HG02642 (cell line): ENCODE measurements around the gene NBPF6.
"Not testable (repeated sequence)": the region's sequence is repeated elsewhere in the genome, so short reads cannot be mapped to it uniquely, and the experiment has no call there.

Source experiments
- ATAC-seq: cut with Tn5 transposase; IDR thresholded peaks from one replicate; pipeline ENCODE4 v1.9.1; 2021; ENCODE audit warnings: mild to moderate bottlenecking; ENCODE audit not compliant: unreplicated experiment, poor library complexity

NBPF6 gene

DNA sequence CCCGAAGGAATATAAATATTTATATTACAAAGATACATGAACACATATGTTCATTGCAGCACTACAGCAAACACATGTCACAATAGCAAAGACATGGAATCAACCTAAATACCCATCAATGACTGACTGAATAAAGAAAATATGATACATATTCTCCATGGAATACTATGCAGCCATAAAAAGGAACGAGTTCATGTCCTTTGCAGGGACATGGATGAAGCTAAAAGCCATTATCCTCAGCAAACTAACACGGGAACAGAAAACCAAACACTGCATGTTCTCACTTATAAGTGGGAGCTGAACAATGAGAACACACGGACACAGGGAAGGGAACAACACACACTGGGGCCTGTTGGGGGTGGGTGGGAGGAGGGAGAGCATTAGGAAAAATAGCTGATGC is 46.7 kb downstream of the NBPF6 start:
- ATAC-seq: not testable (repeated sequence)

DNA sequence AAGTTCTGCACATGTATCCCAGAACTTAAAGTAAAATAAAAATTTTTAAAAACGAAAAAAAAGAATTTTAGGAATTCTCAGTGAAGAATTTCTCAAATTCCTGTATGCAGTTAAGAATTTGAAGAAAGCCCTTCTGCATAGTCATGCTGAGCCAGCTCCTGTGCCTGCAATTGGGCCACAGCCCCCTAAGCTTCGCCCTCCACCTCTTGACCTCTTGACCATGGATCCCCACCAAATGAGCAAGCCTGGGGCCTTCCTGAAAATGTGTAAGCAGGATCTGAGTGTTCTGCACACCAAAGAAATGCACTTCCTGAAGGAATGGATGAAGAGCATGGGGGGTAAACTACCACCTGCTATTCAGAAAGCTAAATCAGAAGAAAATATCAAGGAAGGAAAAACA is 52.0 kb downstream of the NBPF6 start:
- ATAC-seq: no peak

DNA sequence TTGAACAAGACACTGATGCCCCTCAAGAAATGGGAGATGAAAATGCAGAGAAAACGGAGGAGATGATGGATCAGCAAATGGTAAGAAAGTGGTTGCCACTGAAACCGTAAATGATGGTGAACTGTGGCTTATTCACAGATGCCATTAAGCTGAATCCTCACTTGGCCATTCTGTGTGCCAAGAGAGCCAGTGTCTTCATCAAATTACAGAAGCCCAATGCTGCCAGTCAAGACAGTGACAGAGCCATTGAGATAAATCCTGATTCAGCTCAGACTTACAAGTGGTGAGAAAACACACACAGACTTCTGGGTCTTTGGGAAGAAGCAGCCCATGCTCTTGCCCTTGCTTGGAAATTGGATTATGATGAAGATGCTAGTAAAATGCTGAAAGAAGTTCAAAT is 52.5 kb downstream of the NBPF6 start:
- no peak for ATAC-seq

DNA sequence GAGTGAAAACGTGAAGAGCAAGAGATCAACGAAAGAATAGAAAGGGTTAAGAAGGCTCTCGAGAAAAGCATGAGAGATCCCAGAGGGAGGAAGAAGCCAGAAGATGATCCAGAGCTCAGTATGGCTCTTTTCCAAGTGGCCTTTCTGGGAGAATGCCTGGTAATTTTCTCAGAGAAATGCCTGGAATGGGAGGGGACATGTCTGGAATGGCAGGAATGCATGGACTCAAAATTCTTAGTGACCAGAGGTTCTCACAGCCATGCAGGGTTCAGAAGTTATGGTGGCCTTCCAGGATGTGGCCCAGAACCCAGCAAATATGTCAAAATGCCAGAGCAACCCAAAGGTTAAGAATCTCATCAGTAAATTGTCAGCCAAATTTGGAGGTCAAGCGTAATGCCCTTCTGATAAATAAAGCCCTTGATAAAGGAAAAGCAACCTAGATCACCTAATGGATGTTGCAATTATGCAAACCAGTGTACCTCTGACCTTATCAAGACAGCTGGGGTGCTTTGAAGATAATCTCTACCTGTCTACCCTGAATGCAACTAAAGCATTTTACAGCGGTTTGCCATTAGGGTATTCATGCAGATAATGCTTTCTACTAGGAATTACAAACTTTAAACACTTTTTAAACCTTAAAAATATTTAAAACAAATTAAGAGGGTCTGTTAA is 53.1 kb downstream of the NBPF6 start:
- no peak for ATAC-seq

DNA sequence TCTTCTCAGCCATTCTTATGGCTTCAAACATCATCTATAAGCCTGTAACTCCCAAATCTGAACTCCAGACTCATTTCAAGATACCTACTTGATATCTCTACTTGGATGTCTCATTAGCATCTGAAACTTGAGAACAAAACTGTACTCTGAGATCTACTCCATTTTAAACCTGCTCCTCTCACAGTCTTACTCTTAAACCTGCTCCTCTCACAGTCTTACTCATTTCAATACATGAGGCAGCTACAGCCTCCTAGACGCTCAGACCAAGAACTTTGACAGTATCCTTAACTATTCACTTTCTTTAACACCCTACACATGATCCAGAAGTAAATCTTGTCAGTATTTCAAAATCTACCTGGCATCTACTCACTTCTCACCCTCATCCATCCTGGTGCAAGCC is 54.3 kb downstream of the NBPF6 start:
- no peak for ATAC-seq

DNA sequence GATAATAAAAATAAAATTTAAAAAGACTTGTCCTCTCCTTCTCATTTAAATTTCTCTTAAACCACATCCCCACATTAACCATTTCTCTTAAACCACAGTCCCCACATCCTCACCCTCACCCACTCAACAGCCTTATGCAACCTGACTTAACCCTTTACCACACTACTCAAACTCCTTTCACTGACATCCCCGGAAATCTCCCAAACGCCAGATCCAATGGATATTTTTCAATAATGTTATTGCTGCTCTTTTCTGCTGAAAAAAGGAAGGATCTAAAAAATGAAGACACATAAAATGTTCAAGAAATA is 55.6 kb downstream of the NBPF6 start:
- ATAC-seq: no peak

DNA sequence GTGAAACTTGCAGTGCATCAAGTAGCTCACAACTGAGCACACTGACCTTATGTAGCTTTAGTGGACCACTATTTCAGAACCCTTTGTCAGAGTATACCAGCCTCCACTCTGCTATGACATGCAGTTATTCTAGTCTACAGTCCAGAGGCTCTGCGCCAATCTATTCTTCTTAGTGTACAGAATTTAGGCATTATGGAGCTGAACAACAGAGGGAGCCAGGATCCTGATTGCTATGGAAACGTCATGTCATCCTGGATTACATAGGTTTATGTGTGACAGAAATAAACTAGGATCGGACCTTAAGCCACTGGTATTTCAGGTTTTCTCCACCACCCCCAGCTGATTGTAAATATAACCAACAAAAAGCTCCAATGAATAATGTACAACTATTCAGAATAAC is 61.6 kb downstream of the NBPF6 start:
- no peak for ATAC-seq

DNA sequence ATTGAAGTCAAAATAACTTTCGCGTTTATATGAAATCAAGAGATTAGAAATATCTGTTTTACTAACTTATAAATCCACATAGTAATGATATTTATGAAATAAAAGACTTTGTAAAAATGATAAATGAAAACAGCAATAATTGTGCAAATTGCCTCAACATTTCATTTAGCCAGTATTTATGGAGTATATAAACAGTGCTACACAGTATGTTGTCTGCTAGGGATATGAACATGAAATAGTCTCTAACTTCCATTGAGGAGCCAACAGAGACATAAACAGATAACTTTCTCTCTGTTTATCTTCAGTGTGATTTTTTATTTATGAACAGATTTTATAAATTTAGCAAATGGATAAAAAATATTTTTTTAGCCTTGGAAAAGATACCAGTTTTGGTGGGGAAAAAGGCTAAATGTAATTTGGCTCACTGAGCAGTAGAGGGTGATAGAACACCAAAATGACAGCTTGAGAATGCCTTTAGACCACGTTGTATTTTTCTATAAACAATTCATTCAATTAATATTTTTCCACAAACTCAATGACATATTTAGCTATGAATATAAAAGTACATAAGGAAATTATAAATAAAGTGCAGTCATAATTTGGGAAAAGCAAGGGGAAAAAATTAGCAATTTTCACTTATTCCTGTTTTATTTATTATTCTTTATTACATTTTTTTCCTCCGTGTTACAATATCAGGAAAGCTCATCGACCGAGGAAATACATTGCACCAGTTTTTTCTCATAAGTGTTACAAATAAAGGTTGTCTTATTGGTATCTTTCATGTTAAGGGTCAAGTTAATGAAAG is 62.3 kb downstream of the NBPF6 start:
- ATAC-seq: no peak

DNA sequence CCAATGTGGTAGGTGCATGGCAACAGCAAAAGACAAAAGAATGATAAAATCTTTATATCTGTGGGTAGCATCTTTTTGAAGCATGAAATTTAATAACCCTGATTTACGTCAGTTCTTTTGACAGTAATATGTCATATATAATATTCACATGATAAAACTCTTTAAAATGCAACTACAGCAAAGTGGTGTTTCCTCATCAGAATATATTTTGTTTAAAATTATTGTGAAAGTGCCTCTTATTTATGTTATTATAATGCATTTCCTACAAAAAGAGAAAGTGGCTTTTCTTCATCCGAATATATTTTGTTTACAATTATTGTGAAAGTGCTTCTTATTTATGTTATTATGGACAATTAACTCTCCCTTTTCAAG is 62.9 kb downstream of the NBPF6 start:
- ATAC-seq: no peak

DNA sequence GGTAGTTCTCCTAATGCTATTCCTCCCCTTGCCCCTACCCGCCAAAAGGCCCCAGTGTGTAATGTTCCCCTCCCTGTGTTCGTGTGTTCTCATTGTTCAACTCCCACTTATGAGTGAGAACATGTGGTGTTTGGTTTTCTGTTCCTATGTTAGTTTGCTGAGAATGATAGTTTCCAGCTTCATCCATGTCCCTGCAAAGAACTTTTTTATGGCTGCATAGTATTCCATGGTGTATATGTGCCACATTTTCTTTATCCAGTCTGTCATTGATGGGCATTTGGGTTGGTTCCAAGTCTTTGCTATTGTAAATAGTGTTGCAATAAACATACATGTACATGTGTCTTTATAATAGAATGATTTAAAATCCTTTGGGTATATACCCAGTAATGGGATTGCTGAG is 63.8 kb downstream of the NBPF6 start:
- ATAC-seq: not testable (repeated sequence)

DNA sequence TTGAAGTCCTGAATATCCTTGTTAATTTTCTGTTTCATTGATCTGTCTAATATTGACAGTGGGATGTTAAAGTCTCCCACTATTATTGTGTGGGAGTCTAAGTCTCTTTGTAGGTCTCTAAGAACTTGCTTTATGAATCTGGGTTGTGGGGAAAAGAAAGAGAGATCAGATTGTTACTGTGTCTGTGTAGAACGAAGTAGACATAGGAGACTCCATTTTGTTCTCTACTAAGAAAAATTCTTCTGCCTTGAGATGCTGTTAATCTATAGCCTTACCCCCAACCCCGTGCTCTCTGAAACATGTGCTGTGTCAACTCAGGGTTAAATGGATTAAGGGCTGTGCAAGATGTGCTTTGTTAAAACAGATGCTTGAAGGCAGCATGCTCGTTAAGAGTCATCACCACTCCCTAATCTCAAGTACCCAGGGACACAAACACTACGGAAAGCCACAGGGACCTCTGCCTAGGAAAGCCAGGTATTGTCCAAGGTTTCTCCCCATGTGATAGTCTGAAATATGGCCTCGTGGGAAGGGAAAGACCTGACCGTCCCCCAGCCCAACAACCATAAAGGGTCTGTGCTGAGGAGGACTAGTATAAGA is 67.3 kb downstream of the NBPF6 start:
- ATAC-seq: not testable (repeated sequence)
